ENCODE measurements around the gene BET1L.

BET1L gene

DNA sequence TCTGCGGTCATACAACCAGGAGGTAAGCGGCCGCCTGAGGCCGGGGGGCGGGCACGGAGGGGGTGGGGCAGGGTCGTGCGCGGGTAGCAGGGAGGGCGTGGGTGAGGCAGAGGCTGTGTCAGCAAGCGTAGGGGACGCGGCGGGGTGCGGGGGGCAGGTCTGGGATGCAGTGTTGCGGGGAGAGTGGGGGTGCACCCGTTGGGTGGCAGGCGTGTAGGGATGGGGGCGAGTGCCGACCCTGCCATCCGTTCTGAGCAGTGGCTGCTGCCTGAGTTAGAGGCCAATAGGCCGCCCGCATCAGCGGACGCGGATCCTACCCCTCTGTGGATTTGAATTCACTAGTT lies 1.7 kb upstream of the BET1L start:
- no peaks in the 10 kb centered on the region for H3K9me3 ChIP-seq (ENCODE audit: low read length)
- H3K4me2 ChIP-seq (ENCODE audit: low read length), result peak overlapping the region; percentile 68
- no peaks in the 10 kb centered on the region for H3K79me2 ChIP-seq (ENCODE audit: insufficient read depth, low read length)
- peaks cover 61% of the 10 kb centered on the region for H3K36me3 ChIP-seq (ENCODE audit: insufficient read depth, low read length)
- peak overlapping the region; percentile 27 for H3K27ac ChIP-seq (ENCODE audit: low read depth, low read length, poor library complexity, severe bottlenecking)
- H3K27me3 ChIP-seq (ENCODE audit: insufficient read depth, low read length), result no peaks in the 10 kb centered on the region
- no peaks in the 10 kb centered on the region for H4K20me1 ChIP-seq (ENCODE audit: insufficient read depth, low read length)
- TF ChIP-seq, protein P1, sequence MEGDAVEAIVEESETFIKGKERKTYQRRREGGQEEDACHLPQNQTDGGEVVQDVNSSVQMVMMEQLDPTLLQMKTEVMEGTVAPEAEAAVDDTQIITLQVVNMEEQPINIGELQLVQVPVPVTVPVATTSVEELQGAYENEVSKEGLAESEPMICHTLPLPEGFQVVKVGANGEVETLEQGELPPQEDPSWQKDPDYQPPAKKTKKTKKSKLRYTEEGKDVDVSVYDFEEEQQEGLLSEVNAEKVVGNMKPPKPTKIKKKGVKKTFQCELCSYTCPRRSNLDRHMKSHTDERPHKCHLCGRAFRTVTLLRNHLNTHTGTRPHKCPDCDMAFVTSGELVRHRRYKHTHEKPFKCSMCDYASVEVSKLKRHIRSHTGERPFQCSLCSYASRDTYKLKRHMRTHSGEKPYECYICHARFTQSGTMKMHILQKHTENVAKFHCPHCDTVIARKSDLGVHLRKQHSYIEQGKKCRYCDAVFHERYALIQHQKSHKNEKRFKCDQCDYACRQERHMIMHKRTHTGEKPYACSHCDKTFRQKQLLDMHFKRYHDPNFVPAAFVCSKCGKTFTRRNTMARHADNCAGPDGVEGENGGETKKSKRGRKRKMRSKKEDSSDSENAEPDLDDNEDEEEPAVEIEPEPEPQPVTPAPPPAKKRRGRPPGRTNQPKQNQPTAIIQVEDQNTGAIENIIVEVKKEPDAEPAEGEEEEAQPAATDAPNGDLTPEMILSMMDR (IDR thresholded peaks at IDR 0.05; ENCODE audit: low read length), result no peak
- no peak for TF ChIP-seq EZH2 (IDR thresholded peaks at IDR 0.05; ENCODE audit: borderline replicate concordance, low read length)
- H3K9ac ChIP-seq (ENCODE audit: low read length), result peak overlapping the region; percentile 79
- H3K9me2 ChIP-seq (ENCODE audit: low read depth, low read length), result no peaks in the 10 kb centered on the region
- H3K4me1 ChIP-seq (ENCODE audit: insufficient read depth, low read length, severe bottlenecking), result peaks cover 26% of the 10 kb centered on the region
- H2AFZ ChIP-seq (ENCODE audit: low read length), result no peak overlapping the region
- H3F3A ChIP-seq (ENCODE audit: insufficient read depth, low read length), result no peaks in the 10 kb centered on the region
- peak overlapping the region; percentile 70 for H3K4me3 ChIP-seq (ENCODE audit: low read depth, low read length, poor library complexity, severe bottlenecking)

DNA sequence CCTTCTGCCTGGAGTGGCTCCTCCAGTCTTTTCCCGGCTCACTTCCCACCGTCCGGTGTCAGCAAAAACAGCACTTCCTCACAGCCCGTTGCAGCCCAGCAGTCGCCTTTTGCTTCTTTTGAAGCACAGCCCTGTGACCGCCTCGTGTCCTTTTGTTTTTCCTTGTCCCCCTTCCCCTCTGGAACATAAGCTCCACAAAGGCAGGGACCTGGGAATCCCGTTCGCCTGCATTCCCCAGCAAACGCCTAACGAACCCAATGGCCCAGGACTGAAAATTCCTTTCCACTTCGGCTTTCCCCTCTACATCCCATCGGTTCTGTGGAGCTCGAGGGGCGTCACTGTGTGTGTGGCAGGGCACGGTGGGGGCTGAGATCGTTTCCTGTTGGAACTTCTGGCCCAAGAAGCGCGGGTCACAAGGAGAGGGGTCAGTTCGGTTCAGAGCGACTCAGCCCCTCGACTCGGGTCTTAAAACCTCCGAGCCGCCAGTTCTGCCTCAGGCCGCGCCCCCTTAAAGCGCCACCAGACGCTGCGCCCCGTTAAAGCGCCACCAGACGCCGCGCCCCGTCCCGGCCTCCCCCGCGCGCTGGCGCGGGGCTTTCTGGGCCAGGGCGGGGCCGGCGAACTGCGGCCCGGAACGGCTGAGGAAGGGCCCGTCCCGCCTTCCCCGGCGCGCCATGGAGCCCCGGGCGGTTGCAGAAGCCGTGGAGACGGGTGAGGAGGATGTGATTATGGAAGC lies 1.1 kb upstream of the BET1L start:
- Histone ChIP-seq H3K4me1 (ENCODE audit: insufficient read depth, low read length, severe bottlenecking) (peaks cover 26% of the 10 kb centered on the region), H3K27me3 (ENCODE audit: insufficient read depth, low read length) (no peaks in the 10 kb centered on the region), H3K9me2 (ENCODE audit: low read depth, low read length) (no peaks in the 10 kb centered on the region), H3F3A (ENCODE audit: insufficient read depth, low read length) (no peaks in the 10 kb centered on the region), H3K9ac (ENCODE audit: low read length) (peak overlapping the region; percentile 79), H2AFZ (ENCODE audit: low read length) (no peak overlapping the region), H3K27ac (ENCODE audit: low read depth, low read length, poor library complexity, severe bottlenecking) (peak overlapping the region; percentile 94), H3K4me3 (ENCODE audit: low read depth, low read length, poor library complexity, severe bottlenecking) (peak overlapping the region; percentile 70), H3K4me2 (ENCODE audit: low read length) (peak overlapping the region; percentile 68), H3K9me3 (ENCODE audit: low read length) (no peaks in the 10 kb centered on the region), H3K36me3 (ENCODE audit: insufficient read depth, low read length) (peaks cover 64% of the 10 kb centered on the region), H3K79me2 (ENCODE audit: insufficient read depth, low read length) (no peaks in the 10 kb centered on the region), H4K20me1 (ENCODE audit: insufficient read depth, low read length) (no peaks in the 10 kb centered on the region)
- TF ChIP-seq, protein P1 (IDR thresholded peaks at IDR 0.05; ENCODE audit: low read length), result no peak
- TF ChIP-seq EZH2 (IDR thresholded peaks at IDR 0.05; ENCODE audit: borderline replicate concordance, low read length), result no peak

DNA sequence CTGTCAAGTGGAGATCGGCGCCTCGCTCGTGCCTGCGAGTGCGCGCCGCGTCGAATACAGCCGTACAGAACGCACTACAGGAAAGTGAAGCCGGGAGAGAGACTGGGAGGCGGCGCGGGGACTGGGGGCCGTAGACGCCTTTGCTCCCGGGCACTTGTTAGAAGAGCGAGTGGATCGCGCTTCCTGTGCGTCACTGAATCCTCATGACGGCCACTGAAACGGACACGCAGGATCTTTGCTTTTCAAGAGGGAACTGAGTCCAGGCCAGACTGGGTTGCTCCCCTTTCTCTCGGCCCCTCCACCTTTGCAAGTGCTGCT lies 623 bp upstream of the BET1L start:
- no peaks in the 10 kb centered on the region for H3K9me2 ChIP-seq (ENCODE audit: low read depth, low read length)
- no peak overlapping the region for H2AFZ ChIP-seq (ENCODE audit: low read length)
- no peaks in the 10 kb centered on the region for H3K9me3 ChIP-seq (ENCODE audit: low read length)
- no peaks in the 10 kb centered on the region for H3K79me2 ChIP-seq (ENCODE audit: insufficient read depth, low read length)
- H3K9ac ChIP-seq (ENCODE audit: low read length), result peak overlapping the region; percentile 79
- peak overlapping the region; percentile 94 for H3K27ac ChIP-seq (ENCODE audit: low read depth, low read length, poor library complexity, severe bottlenecking)
- H3K36me3 ChIP-seq (ENCODE audit: insufficient read depth, low read length), result peaks cover 64% of the 10 kb centered on the region
- H3K27me3 ChIP-seq (ENCODE audit: insufficient read depth, low read length), result no peaks in the 10 kb centered on the region
- peak overlapping the region; percentile 68 for H3K4me2 ChIP-seq (ENCODE audit: low read length)
- no peaks in the 10 kb centered on the region for H3F3A ChIP-seq (ENCODE audit: insufficient read depth, low read length)
- peaks cover 26% of the 10 kb centered on the region for H3K4me1 ChIP-seq (ENCODE audit: insufficient read depth, low read length, severe bottlenecking)
- H4K20me1 ChIP-seq (ENCODE audit: insufficient read depth, low read length), result no peaks in the 10 kb centered on the region
- H3K4me3 ChIP-seq (ENCODE audit: low read depth, low read length, poor library complexity, severe bottlenecking), result peak overlapping the region; percentile 70
- no peak for TF ChIP-seq EZH2 (IDR thresholded peaks at IDR 0.05; ENCODE audit: borderline replicate concordance, low read length)
- TF ChIP-seq, protein P1 (IDR thresholded peaks at IDR 0.05; ENCODE audit: low read length), result no peak

Measured in OCI-LY1 (cell line).